ENCODE data around the gene PDE6D.

Gene PDE6D

DNA sequence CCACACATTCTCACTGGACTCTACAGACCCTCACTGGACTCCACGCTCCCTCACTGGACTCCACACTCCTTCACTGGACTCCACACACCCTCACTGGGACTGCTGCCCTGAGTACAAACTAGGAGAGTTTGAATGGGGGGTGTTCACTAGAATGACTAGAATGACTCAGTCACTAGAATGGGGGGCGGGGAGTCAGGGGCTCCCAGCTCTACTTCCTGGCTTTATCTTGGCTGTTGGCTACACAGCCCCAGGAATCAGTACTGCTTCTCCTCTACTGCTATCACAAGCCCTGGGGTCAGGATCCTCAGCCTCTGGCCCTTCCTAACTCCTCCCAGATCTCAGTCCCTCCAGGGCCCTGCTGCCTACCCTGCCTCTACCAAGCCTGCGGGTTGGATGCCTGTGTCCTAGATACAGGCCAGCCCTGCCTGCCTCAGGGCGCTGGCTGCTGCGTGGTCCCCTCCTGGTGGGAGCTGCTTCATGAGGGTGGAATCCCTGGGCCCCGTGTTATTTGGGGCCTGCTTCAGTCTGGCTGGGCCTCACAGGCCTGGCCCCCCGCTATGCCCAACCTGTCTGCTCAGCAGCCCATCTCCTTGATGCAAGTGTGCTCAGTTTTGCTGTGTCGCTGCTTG lies 65.0 kb downstream of the PDE6D start:
- Histone ChIP-seq H2AFZ (ENCODE audit: low read length) (no peak overlapping the region), H3K4me2 (ENCODE audit: low read depth, low read length, poor library complexity, severe bottlenecking) (no peak overlapping the region), H4K20me1 (ENCODE audit: insufficient read depth, low read length, poor library complexity, severe bottlenecking) (peaks cover 34% of the 10 kb centered on the region), H3K36me3 (ENCODE audit: insufficient read depth, low read length) (peaks cover 37% of the 10 kb centered on the region), H3K9me3 (ENCODE audit: insufficient read depth, low read depth, low read length) (no peaks in the 10 kb centered on the region), H3K79me2 (ENCODE audit: insufficient read depth, low read length) (peaks cover 47% of the 10 kb centered on the region), H3F3A (ENCODE audit: low read depth) (peaks cover 27% of the 10 kb centered on the region), H3K27me3 (ENCODE audit: insufficient read depth, low read length, poor library complexity, severe bottlenecking) (peaks cover 15% of the 10 kb centered on the region), H3K4me1 (ENCODE audit: insufficient read depth, low read length, poor library complexity, severe bottlenecking) (peaks cover 22% of the 10 kb centered on the region), H3K9ac (ENCODE audit: low read depth, low read length, poor library complexity, severe bottlenecking) (no peak overlapping the region), H3K9me2 (replicated peaks; ENCODE audit: low read depth, low read length) (no peaks in the 10 kb centered on the region), H3K4me3 (ENCODE audit: low read length, poor library complexity, severe bottlenecking) (no peak overlapping the region)
- TF ChIP-seq, protein P1, sequence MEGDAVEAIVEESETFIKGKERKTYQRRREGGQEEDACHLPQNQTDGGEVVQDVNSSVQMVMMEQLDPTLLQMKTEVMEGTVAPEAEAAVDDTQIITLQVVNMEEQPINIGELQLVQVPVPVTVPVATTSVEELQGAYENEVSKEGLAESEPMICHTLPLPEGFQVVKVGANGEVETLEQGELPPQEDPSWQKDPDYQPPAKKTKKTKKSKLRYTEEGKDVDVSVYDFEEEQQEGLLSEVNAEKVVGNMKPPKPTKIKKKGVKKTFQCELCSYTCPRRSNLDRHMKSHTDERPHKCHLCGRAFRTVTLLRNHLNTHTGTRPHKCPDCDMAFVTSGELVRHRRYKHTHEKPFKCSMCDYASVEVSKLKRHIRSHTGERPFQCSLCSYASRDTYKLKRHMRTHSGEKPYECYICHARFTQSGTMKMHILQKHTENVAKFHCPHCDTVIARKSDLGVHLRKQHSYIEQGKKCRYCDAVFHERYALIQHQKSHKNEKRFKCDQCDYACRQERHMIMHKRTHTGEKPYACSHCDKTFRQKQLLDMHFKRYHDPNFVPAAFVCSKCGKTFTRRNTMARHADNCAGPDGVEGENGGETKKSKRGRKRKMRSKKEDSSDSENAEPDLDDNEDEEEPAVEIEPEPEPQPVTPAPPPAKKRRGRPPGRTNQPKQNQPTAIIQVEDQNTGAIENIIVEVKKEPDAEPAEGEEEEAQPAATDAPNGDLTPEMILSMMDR (conservative IDR thresholded peaks at IDR 0.05; ENCODE audit: low read length): no peak
- TF ChIP-seq EZH2phosphoT487 (IDR thresholded peaks at IDR 0.05; ENCODE audit: borderline replicate concordance): no peak

DNA sequence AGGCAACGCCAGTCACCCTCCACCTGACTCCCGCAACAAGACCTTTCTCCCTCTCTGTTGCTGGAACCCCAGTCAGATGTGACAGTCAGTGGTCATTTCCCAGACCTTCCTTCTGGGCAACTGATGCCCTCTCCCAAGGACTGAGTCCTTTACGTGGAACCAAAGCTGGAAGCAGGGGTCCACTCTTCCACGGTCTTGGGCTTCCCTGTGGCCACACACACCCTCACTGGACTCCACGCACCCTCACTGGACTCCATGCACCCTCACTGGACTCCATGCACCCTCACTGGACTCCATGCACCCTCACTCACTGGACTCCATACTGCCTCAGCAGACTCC lies 65.6 kb downstream of the PDE6D start:
- Histone ChIP-seq H3K4me2 (ENCODE audit: low read depth, low read length, poor library complexity, severe bottlenecking) (no peak overlapping the region), H4K20me1 (ENCODE audit: insufficient read depth, low read length, poor library complexity, severe bottlenecking) (peaks cover 40% of the 10 kb centered on the region), H3K79me2 (ENCODE audit: insufficient read depth, low read length) (peaks cover 53% of the 10 kb centered on the region), H3K27me3 (ENCODE audit: insufficient read depth, low read length, poor library complexity, severe bottlenecking) (peaks cover 22% of the 10 kb centered on the region), H3K9me3 (ENCODE audit: insufficient read depth, low read depth, low read length) (no peaks in the 10 kb centered on the region), H3K9ac (ENCODE audit: low read depth, low read length, poor library complexity, severe bottlenecking) (no peak overlapping the region), H3K4me1 (ENCODE audit: insufficient read depth, low read length, poor library complexity, severe bottlenecking) (peaks cover 22% of the 10 kb centered on the region), H3F3A (ENCODE audit: low read depth) (peaks cover 28% of the 10 kb centered on the region), H2AFZ (ENCODE audit: low read length) (no peak overlapping the region), H3K36me3 (ENCODE audit: insufficient read depth, low read length) (peaks cover 44% of the 10 kb centered on the region), H3K9me2 (replicated peaks; ENCODE audit: low read depth, low read length) (no peaks in the 10 kb centered on the region), H3K4me3 (ENCODE audit: low read length, poor library complexity, severe bottlenecking) (no peak overlapping the region)
- TF ChIP-seq EZH2phosphoT487 (IDR thresholded peaks at IDR 0.05; ENCODE audit: borderline replicate concordance): no peak
- TF ChIP-seq, protein P1 (conservative IDR thresholded peaks at IDR 0.05; ENCODE audit: low read length): 0 out of 2 replicates have a peak, but pooled peaks have one; percentile 21

DNA sequence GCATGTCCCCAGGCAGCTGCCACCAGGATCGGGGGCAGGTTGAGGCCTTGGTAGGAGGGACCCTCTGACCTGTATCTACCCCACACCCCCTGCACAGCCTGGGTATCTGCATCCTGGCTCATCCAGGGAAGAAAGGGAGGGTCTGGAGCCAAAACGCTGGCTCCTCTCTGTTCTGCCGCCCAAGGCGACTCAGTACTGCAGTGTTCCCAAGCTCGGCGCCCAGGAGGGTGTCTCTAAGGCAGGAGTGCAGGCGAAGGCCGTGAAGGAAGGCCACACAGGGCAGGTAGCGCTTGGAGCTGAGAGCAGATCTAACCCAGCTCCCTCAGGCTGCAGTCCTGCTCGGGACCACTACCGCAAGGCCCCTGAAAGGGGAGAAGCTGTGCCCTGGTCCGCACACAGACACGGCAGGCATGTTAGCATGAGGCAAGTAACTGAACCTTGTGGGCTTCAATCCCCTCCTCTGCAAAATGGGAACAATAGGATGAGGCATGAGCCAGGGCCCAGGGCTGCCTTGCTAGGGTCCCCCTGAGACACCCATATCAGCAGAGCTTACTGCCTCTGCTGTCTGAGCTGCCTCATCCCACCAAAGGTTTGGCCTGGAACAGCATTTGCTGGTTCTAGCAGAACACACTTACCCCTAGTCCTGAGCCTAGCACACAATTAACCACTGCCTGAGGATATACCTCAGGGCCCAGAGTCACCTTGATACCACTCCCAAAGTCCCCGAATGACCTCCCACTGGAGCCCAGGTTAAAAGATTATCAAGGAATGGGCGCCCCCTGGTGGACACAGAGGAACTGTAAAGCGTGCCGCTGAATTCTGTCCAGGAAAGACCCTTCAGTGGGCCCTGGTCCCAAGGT lies 66.2 kb downstream of the PDE6D start:
- Histone ChIP-seq H3K36me3 (ENCODE audit: insufficient read depth, low read length) (peaks cover 47% of the 10 kb centered on the region), H3K9me3 (ENCODE audit: insufficient read depth, low read depth, low read length) (no peaks in the 10 kb centered on the region), H3K9me2 (replicated peaks; ENCODE audit: low read depth, low read length) (no peaks in the 10 kb centered on the region), H3K79me2 (ENCODE audit: insufficient read depth, low read length) (peaks cover 59% of the 10 kb centered on the region), H4K20me1 (ENCODE audit: insufficient read depth, low read length, poor library complexity, severe bottlenecking) (peaks cover 45% of the 10 kb centered on the region), H3K4me1 (ENCODE audit: insufficient read depth, low read length, poor library complexity, severe bottlenecking) (peaks cover 22% of the 10 kb centered on the region), H3F3A (ENCODE audit: low read depth) (peaks cover 28% of the 10 kb centered on the region), H3K27me3 (ENCODE audit: insufficient read depth, low read length, poor library complexity, severe bottlenecking) (peaks cover 25% of the 10 kb centered on the region), H3K4me3 (ENCODE audit: low read length, poor library complexity, severe bottlenecking) (peak overlapping the region; percentile 74), H2AFZ (ENCODE audit: low read length) (no peak overlapping the region), H3K9ac (ENCODE audit: low read depth, low read length, poor library complexity, severe bottlenecking) (no peak overlapping the region), H3K4me2 (ENCODE audit: low read depth, low read length, poor library complexity, severe bottlenecking) (peak overlapping the region; percentile 96)
- TF ChIP-seq EZH2phosphoT487 (IDR thresholded peaks at IDR 0.05; ENCODE audit: borderline replicate concordance): no peak
- TF ChIP-seq, protein P1 (conservative IDR thresholded peaks at IDR 0.05; ENCODE audit: low read length): peak; percentile 94

Measured in Loucy (cell line).